HEK293 (cell line): Measurements from ENCODE around the gene ZNF787.

Source experiments
- CTCF ChIP-seq: fragments of 450-650 bp; formaldehyde crosslinking; IDR thresholded peaks from 2 replicates; pipeline ENCODE4 v1.5.1; 2016; ENCODE audit warnings: missing biosample characterization, missing genetic modification characterization
- MZF1 ChIP-seq: fragments of 450-650 bp; formaldehyde crosslinking; IDR thresholded peaks from 2 replicates; pipeline ENCODE4 v1.5.1; 2017; ENCODE audit warnings: missing biosample characterization, missing genetic modification characterization, borderline replicate concordance
- SALL2 ChIP-seq: fragments of 450-650 bp; formaldehyde crosslinking; IDR thresholded peaks from 2 replicates; pipeline ENCODE4 v1.5.0; 2017; ENCODE audit warnings: missing biosample characterization, mild to moderate bottlenecking, missing genetic modification characterization, borderline replicate concordance
- ZNF416 ChIP-seq: fragments of 450-650 bp; formaldehyde crosslinking; IDR thresholded peaks from 2 replicates; pipeline ENCODE4 v1.5.1; 2016; ENCODE audit warnings: missing biosample characterization, missing genetic modification characterization
- ZNF513 ChIP-seq: fragments of 450-650 bp; IDR thresholded peaks from 2 replicates; pipeline ENCODE4 v1.5.1; 2018; ENCODE audit warnings: missing biosample characterization, missing genetic modification characterization
- ZNF776 ChIP-seq: fragments of 450-650 bp; formaldehyde crosslinking; IDR thresholded peaks from 2 replicates; pipeline ENCODE4 v1.5.0; 2017; ENCODE audit warnings: missing biosample characterization, missing genetic modification characterization, borderline replicate concordance
- TF ChIP-seq, protein P1 (sequence below): fragments of 450-650 bp; formaldehyde crosslinking; IDR thresholded peaks from 2 replicates; pipeline ENCODE4 v1.5.1; 2016; ENCODE audit warnings: missing biosample characterization, missing genetic modification characterization, low read depth

DNA sequence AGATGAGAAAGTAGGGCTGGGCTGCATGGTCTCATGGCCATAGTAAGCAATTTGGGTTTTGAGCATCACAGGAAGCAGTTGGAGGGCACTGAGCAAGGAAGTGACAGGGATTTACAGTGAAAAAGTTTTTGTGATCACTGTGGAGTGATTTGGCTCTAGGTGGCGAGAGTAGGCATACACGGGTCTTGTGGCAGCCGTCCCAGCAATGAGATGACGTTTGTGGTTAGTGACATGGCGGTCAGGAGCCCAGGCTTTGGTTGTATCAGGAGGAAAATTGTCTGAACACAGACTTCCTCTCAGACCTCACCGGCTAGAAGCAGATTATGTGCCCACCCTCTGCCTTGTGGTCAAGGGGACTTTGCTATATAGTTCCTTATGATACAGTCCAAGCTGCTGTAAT, 23.3 kb upstream of the ZNF787 start:
- TF ChIP-seq, protein P1, sequence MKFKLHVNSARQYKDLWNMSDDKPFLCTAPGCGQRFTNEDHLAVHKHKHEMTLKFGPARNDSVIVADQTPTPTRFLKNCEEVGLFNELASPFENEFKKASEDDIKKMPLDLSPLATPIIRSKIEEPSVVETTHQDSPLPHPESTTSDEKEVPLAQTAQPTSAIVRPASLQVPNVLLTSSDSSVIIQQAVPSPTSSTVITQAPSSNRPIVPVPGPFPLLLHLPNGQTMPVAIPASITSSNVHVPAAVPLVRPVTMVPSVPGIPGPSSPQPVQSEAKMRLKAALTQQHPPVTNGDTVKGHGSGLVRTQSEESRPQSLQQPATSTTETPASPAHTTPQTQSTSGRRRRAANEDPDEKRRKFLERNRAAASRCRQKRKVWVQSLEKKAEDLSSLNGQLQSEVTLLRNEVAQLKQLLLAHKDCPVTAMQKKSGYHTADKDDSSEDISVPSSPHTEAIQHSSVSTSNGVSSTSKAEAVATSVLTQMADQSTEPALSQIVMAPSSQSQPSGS (tag by site-specific recombination) = no peak
- TF ChIP-seq CTCF (tag by site-specific recombination) (no peak), ZNF513 (no peak), ZNF416 (tag by site-specific recombination) (no peak), SALL2 (tag by site-specific recombination) (no peak), MZF1 (tag by site-specific recombination) (no peak), ZNF776 (tag by site-specific recombination) (no peak)
